ENCODE results near the gene GJA9. TPM values are rescaled to one million over a fixed set of nuclear protein-coding genes. Genes with fewer than 3 reads are reported as not detected.

GJA9 gene
- total RNA-seq, 4 donors from 2014 or later = not detected

- Histone ChIP-seq H3K4me3 (no peak overlapping the region), H3K9me3 (no peaks in the 10 kb centered on the region), H3K27me3 (no peaks in the 10 kb centered on the region), H3K4me1 (no peaks in the 10 kb centered on the region), H3K27ac (no peak overlapping the region), H3K36me3 (no peaks in the 10 kb centered on the region)
- intact Hi-C loops (cut with DNase I; ENCODE audit: low total_unique reads) = no loop called here
- TF ChIP-seq CTCF (IDR thresholded peaks at IDR 0.05) (no peak), POLR2A (IDR thresholded peaks at IDR 0.05) (no peak)
- DNase-seq = no peak
These were observed 17.4 kb upstream of the GJA9 start for GRCh38 chr1:38898653-38899230.

GRCh38 chr1:38896169-38896568 is 14.8 kb upstream of the GJA9 start:
- H3K27ac ChIP-seq = no peak overlapping the region
- intact Hi-C loops (cut with DNase I; ENCODE audit: low total_unique reads) = no loop called here

DNA sequence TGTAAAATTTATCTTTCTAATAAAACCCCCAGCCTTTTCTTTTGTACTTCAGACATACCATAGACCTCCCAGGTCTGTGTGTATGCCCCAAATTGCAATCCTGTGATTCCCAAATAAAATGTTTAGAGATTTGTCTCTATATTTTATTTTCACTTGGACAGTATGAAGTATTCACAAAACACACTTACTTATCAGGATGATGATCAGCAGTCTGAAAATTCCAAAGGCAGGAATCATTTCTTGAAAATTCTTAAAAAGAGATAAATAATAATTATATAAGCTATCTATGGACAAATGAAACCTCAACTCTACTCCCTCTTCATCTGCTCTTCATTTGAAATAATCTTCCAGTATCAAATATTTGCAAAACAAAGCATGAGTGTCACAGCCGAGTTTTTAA is 11.6 kb upstream of the GJA9 start:
- Histone ChIP-seq H3K27me3 (no peaks in the 10 kb centered on the region), H3K4me3 (no peak overlapping the region), H3K9me3 (no peaks in the 10 kb centered on the region), H3K27ac (no peak overlapping the region), H3K4me1 (no peaks in the 10 kb centered on the region), H3K36me3 (no peaks in the 10 kb centered on the region)
- TF ChIP-seq CTCF (IDR thresholded peaks at IDR 0.05) = no peak
- no peak for TF ChIP-seq POLR2A (IDR thresholded peaks at IDR 0.05)
- intact Hi-C loops (cut with DNase I; ENCODE audit: low total_unique reads) = no loop called here
- DNase-seq = no peak

More at GRCh38 chr1:38896169-38896568, 14.8 kb upstream of the GJA9 start:
- Histone ChIP-seq H3K4me1 (no peaks in the 10 kb centered on the region), H3K36me3 (no peaks in the 10 kb centered on the region), H3K27me3 (no peaks in the 10 kb centered on the region), H3K4me3 (no peak overlapping the region), H3K9me3 (no peaks in the 10 kb centered on the region)
- TF ChIP-seq POLR2A (IDR thresholded peaks at IDR 0.05) (no peak), CTCF (IDR thresholded peaks at IDR 0.05) (no peak)
- no peak for DNase-seq

DNA sequence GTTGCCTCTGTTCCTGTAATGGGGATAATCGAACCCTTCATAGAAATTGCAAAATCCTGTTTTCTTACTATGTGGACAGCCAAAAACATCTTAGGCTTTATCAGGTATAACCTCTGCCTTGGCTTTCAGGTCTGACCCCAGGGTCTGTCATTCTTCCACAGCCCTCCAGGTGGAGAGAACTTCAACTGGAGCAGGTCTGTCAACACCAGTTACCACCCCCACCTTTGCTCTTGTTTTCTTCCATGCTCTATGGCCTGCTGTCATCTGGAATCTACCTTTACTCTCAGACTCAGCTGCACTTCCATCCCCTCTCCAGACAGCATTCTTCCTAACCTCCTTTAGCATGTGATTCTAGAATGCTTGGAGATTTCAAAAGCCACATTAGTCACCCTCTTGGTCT is 10.4 kb upstream of the GJA9 start:
- no peak overlapping the region for H3K4me3 ChIP-seq
- no peak for DNase-seq
- no peak for TF ChIP-seq POLR2A (IDR thresholded peaks at IDR 0.05)
- TF ChIP-seq CTCF (IDR thresholded peaks at IDR 0.05) = no peak
- no peaks in the 10 kb centered on the region for H3K27me3 ChIP-seq
- no peaks in the 10 kb centered on the region for H3K9me3 ChIP-seq
- no peaks in the 10 kb centered on the region for H3K36me3 ChIP-seq
- intact Hi-C loops (cut with DNase I; ENCODE audit: low total_unique reads) = no loop called here
- no peaks in the 10 kb centered on the region for H3K4me1 ChIP-seq
- H3K27ac ChIP-seq = no peak overlapping the region

DNA sequence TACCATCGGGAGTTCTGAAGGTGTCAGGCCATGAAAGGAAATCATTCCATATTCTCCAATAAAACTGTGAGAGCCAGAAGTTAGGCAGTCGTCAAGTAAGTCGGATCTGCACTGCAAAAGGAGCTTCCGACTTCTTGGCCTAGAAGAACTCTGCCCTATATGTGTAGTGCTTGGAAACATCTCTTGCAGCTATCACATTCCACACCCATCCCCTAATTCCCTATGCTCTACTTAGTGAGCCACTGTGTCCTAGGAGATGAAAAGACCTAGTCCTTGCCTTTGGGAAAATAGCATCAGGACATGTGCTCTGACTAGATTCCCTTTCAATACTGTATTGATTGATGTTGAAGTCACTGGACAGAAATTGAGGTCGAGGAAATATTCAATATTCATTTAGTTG is 8.2 kb upstream of the GJA9 start:
- Histone ChIP-seq H3K9me3 (no peaks in the 10 kb centered on the region), H3K4me1 (no peaks in the 10 kb centered on the region), H3K27me3 (no peaks in the 10 kb centered on the region), H3K36me3 (no peaks in the 10 kb centered on the region), H3K27ac (no peak overlapping the region), H3K4me3 (no peak overlapping the region)
- no peak for TF ChIP-seq POLR2A (IDR thresholded peaks at IDR 0.05)
- no peak for TF ChIP-seq CTCF (IDR thresholded peaks at IDR 0.05)
- intact Hi-C loops (cut with DNase I; ENCODE audit: low total_unique reads) = no loop called here
- no peak for DNase-seq
